K562 (cell line): ENCODE results near the gene HTR1D. TPM values are rescaled to one million over a fixed set of nuclear protein-coding genes. Genes with fewer than 3 reads are reported as not detected.
A peak's percentile ranks its signal among the peaks of the same experiment; 100 is the strongest.

Experiments
- ATAC-seq: fragments of 200-7000 bp; cut with Tn5 transposase; 3 replicates; pipeline ENCODE4 v1.9.1; 2020; ENCODE audit warnings: moderate library complexity
- BruUV-seq: library from RNA; stranded (reverse); fragments of 400-500 nt; replicated peaks from 2 replicates; lab custom pipeline; 2021; lab: Mats Ljungman, UMichigan
- CTCF ChIA-PET: fragments of 300-600 bp; formaldehyde crosslinking; extraction: SDS; loops from one replicate; lab custom pipeline; 2021; ENCODE audit warnings: low intra/inter-chr PET ratio; lab: Yijun Ruan, JAX
- POLR2A ChIA-PET: fragments of 300-600, 350-650 bp; sonication (Branson Sonifier 250); formaldehyde crosslinking; extraction: SDS; loops from one replicate; lab custom pipeline; 2021; ENCODE audit warnings: antibody characterized with exemption, inconsistent platforms; lab: Yijun Ruan, JAX
- DNase-seq, 4 experiments: peaks; one replicate each; pipeline versions ENCODE4 v3.0.0 to v3.0.0-alpha.2; 2011 to 2018; ENCODE audit warnings: low spot score in 3 of 4, mixed read lengths in 3 of 4; ENCODE audit errors: extremely low read depth in 1 of 4
- FAIRE-seq: peaks from 2 replicates; lab custom pipeline; 2011; peaks lifted over from hg19 to GRCh38; lab: Jason Lieb, UNC
- H2AFZ ChIP-seq: 2 replicates; pipeline ENCODE4 v1.6.0; 2011; ENCODE audit warnings: low read depth, low read length, control low read depth, inconsistent platforms
- H3K27ac ChIP-seq: fragments of 200-600 bp; 3 replicates; pipeline ENCODE4 v1.8.0; 2011; ENCODE audit warnings: low read depth, mild to moderate bottlenecking, control low read depth, inconsistent platforms, low read length, moderate library complexity, mixed read lengths; ENCODE audit errors: extremely low read depth
- H3K27me3 ChIP-seq, 2 experiments: fragments of 300-600 bp in 1 of 2; 2 replicates in 1 of 2; 3 replicates in 1 of 2; pipeline versions ENCODE4 v1.6.0 to v1.8.0; 2011; ENCODE audit warnings: inconsistent platforms in 2 of 2, low read length in 2 of 2, mild to moderate bottlenecking in 1 of 2, mixed read lengths in 1 of 2, moderate library complexity in 1 of 2; ENCODE audit not compliant: control insufficient read depth in 2 of 2, insufficient read depth in 2 of 2
- H3K36me3 ChIP-seq: fragments of 300-600 bp; 3 replicates; pipeline ENCODE4 v1.8.0; 2011; ENCODE audit warnings: mild to moderate bottlenecking, low read length, inconsistent platforms; ENCODE audit not compliant: control insufficient read depth, insufficient read depth
- H3K4me1 ChIP-seq, 2 experiments: fragments of 200-600 bp in 1 of 2; replicated peaks in 1 of 2; 2 replicates in 1 of 2; 3 replicates in 1 of 2; pipeline versions ENCODE4 v1.5.1 to v1.8.0; 2011; ENCODE audit warnings: inconsistent platforms in 2 of 2, low read length in 2 of 2, mild to moderate bottlenecking in 1 of 2, mixed read lengths in 1 of 2, moderate library complexity in 1 of 2; ENCODE audit not compliant: control insufficient read depth in 2 of 2, insufficient read depth in 2 of 2
- H3K4me2 ChIP-seq: 2 replicates; pipeline ENCODE4 v1.6.1; 2011; ENCODE audit warnings: low read length, control low read depth, inconsistent platforms, mixed read lengths; ENCODE audit not compliant: insufficient read depth
- H3K4me3 ChIP-seq: fragments of 200-600 bp; sonication (generic), shearing (Covaris generic); 2 replicates; pipeline ENCODE4 v1.5.1; 2016; ENCODE audit warnings: control low read depth, inconsistent platforms
- H3K79me2 ChIP-seq: fragments of 200-600 bp; 3 replicates; pipeline ENCODE4 v1.8.0; 2011; ENCODE audit warnings: low read length, inconsistent platforms; ENCODE audit not compliant: control insufficient read depth, insufficient read depth
- H3K9ac ChIP-seq, 2 experiments: 2 replicates each; pipeline versions ENCODE4 v1.6.0 to v1.6.1; 2011; ENCODE audit warnings: low read depth in 2 of 2, low read length in 2 of 2, control low read depth in 1 of 2, inconsistent platforms in 1 of 2, mild to moderate bottlenecking in 1 of 2, mixed read lengths in 1 of 2; ENCODE audit not compliant: insufficient read depth in 1 of 2
- H3K9me1 ChIP-seq: one replicate; pipeline ENCODE4 v1.6.0; 2011; ENCODE audit warnings: inconsistent platforms, mild to moderate bottlenecking, low read length, moderate library complexity; ENCODE audit not compliant: control insufficient read depth, insufficient read depth
- H3K9me3 ChIP-seq: replicated peaks from 2 replicates; pipeline ENCODE4 v1.5.1; 2011; ENCODE audit warnings: low read depth, low read length, inconsistent platforms; ENCODE audit not compliant: control insufficient read depth, insufficient read depth
- H4K20me1 ChIP-seq: replicated peaks from 2 replicates; pipeline ENCODE4 v1.6.1; 2011; ENCODE audit warnings: low read length, inconsistent platforms, mixed read lengths; ENCODE audit not compliant: control insufficient read depth, insufficient read depth
- ADNP ChIP-seq: fragments of 200-800 bp; sonication (Bioruptor generic); IDR thresholded peaks from 2 replicates; pipeline ENCODE4 v1.6.1; 2016; ENCODE audit warnings: missing genetic modification characterization, missing compliant biosample characterization
- ARID1B ChIP-seq: fragments of 450-650 bp; IDR thresholded peaks from 2 replicates; pipeline ENCODE4 v1.6.1; 2016; ENCODE audit warnings: antibody characterized with exemption, mild to moderate bottlenecking, inconsistent platforms
- BCLAF1 ChIP-seq, 2 experiments: fragments of 450-650 bp in 1 of 2; IDR thresholded peaks; 2 replicates each; pipeline ENCODE4 v1.6.1; 2011 to 2017; ENCODE audit warnings: low read depth in 2 of 2, antibody characterized with exemption in 1 of 2, borderline replicate concordance in 1 of 2, low read length in 1 of 2, mild to moderate bottlenecking in 1 of 2, mixed read lengths in 1 of 2; ENCODE audit not compliant: control insufficient read depth in 1 of 2
- CBFA2T3 ChIP-seq: fragments of 450-650 bp; IDR thresholded peaks from 2 replicates; pipeline ENCODE4 v1.6.1; 2017
- CBX3 ChIP-seq, 2 experiments: IDR thresholded peaks; 1 replicate in 1 of 2; 2 replicates in 1 of 2; pipeline ENCODE4 v1.6.1; 2012; ENCODE audit warnings: inconsistent platforms in 2 of 2, low read length in 2 of 2, borderline replicate concordance in 1 of 2, control low read depth in 1 of 2
- CREB3L1 ChIP-seq: fragments of 450-650 bp; IDR thresholded peaks from 2 replicates; pipeline ENCODE4 v1.6.1; 2014; ENCODE audit warnings: low read depth, mild to moderate bottlenecking, moderate library complexity, borderline replicate concordance
- ELF1 ChIP-seq: fragments of 200-800 bp; sonication (Bioruptor generic); IDR thresholded peaks from 2 replicates; pipeline ENCODE4 v1.6.1; 2016; ENCODE audit warnings: missing genetic modification characterization, missing compliant biosample characterization
- ERF ChIP-seq: fragments of 450-650 bp; formaldehyde crosslinking; IDR thresholded peaks from 2 replicates; pipeline ENCODE4 v1.4.0; 2020; ENCODE audit warnings: mild to moderate bottlenecking, mixed read lengths
- L3MBTL2 ChIP-seq: fragments of 450-650 bp; IDR thresholded peaks from 2 replicates; pipeline ENCODE4 v1.6.1; 2016; ENCODE audit warnings: mild to moderate bottlenecking, moderate library complexity
- MTF1 ChIP-seq: fragments of 250-450 bp; sonication (Bioruptor Pico); IDR thresholded peaks from 2 replicates; pipeline ENCODE4 v1.9.0; 2021; ENCODE audit warnings: moderate library complexity, mild to moderate bottlenecking, inconsistent platforms, borderline replicate concordance
- SMARCE1 ChIP-seq: fragments of 450-650 bp; IDR thresholded peaks from 2 replicates; pipeline ENCODE4 v1.7.1; 2016; ENCODE audit warnings: mild to moderate bottlenecking
- ZNF23 ChIP-seq: fragments of 250-450 bp; sonication (Bioruptor Pico); IDR thresholded peaks from 2 replicates; pipeline ENCODE4 v1.4.0; 2020; ENCODE audit warnings: mild to moderate bottlenecking
- ZNF584 ChIP-seq: fragments of 200-800 bp; sonication (Bioruptor generic); IDR thresholded peaks from 2 replicates; pipeline ENCODE4 v1.6.1; 2016; ENCODE audit warnings: low read depth, mild to moderate bottlenecking, missing genetic modification characterization, missing compliant biosample characterization
- ZNF609 ChIP-seq: sonication (generic); formaldehyde crosslinking; IDR thresholded peaks from 2 replicates; pipeline ENCODE4 v1.8.1; 2023; ENCODE audit warnings: missing genetic modification reagents, mild to moderate bottlenecking, borderline replicate concordance
- WGBS: fragments of 100-300 bp; shearing (Covaris generic); methylation state at CpG from one replicate; pipeline ENCODE4 v1.1.6; 2016; ENCODE audit warnings: low coverage, mixed read lengths; ENCODE audit not compliant: insufficient coverage; ENCODE audit errors: missing lambda C conversion rate; 5-methylcytosine and 5-hydroxymethylcytosine counted together
- in situ Hi-C: fragments of 300-500 bp; cut with MboI; formaldehyde crosslinking; loops from 4 replicates; pipeline ENCODE4 v1.15.0; 2018; ENCODE audit warnings: inconsistent platforms, mixed read lengths
- intact Hi-C: fragments of 100-400 bp; cut with micrococcal nuclease; formaldehyde crosslinking; loops from 2 replicates; pipeline ENCODE4 v1.14.2; 2022
- polyA plus RNA-seq, 8 experiments: library from polyadenylated mRNA; depleted of rRNA in 4 of 8; stranded (reverse) in 5 of 8; unstranded in 3 of 8; fragments of >200 nt; fragmentation: Nextera tagmentation in 2 of 8; fragmentation: Illumina TruSeq in 1 of 8; extraction: Ambion mirVana in 2 of 8; extraction: Trizol in 1 of 8; gene quantifications; 2 replicates each; pipeline versions ENCODE4 v1.2.1 to v1.2.3, GENCODE V29; 2011 to 2014; ENCODE audit warnings: inconsistent platforms in 1 of 8, missing spikeins in 1 of 8
- total RNA-seq, 7 experiments: library from RNA; depleted of rRNA in 6 of 7; stranded (reverse); fragments of >200 nt in 6 of 7; fragmentation: Illumina TruSeq in 2 of 7; extraction: Trizol in 2 of 7; gene quantifications; 2 replicates each; pipeline versions ENCODE4 v1.2.1 to v1.2.3, GENCODE V29; 2011 to 2021; ENCODE audit warnings: low replicate concordance in 1 of 7

Gene HTR1D
- total and polyA plus RNA-seq, 9 of the 15 experiments (the other 6 are each of a cell fraction or from before 2014, with no cell fraction given): 0.03 to 0.09 (median 0.04) TPM; not detected in 4

- Histone ChIP-seq H2AFZ (no peak overlapping the region), H4K20me1 (no peaks in the 10 kb centered on the region), H3K9ac (no peak overlapping the region), H3K9me3 (no peaks in the 10 kb centered on the region), H3K27me3 (peaks cover 0 to 4% of the 10 kb centered on the region in 2 experiments; a peak in 1 of 5 replicates), H3K27ac (no peak overlapping the region), H3K9me1 (no peaks in the 10 kb centered on the region), H3K36me3 (no peaks in the 10 kb centered on the region), H3K4me1 (peaks cover 0 to 4% of the 10 kb centered on the region in 2 experiments; a peak in 2 of 5 replicates), H3K4me2 (no peak overlapping the region), H3K4me3 (no peak overlapping the region), H3K79me2 (no peaks in the 10 kb centered on the region)
- BruUV-seq: no TSS peak
- in situ Hi-C loops: no loop called here
- ChIA-PET CTCF (no interaction called here), POLR2A (interaction anchor here (1.0 kb wide), 1 partner anchor 123 kb away, joined by 3 read pairs; no protein-coding TSS in a partner anchor)
- ATAC-seq: no peak
- WGBS: 5% methylated on average over 2 of the region's 2 CpGs
- intact Hi-C loops: no loop called here
- no peak for DNase-seq
- FAIRE-seq: no peak
- no peak for TF ChIP-seq MTF1
- TF ChIP-seq SMARCE1: no peak
- peak; percentile 69 for TF ChIP-seq ADNP (tag)
- no peak for TF ChIP-seq ZNF584 (CRISPR knock-in tag)
- TF ChIP-seq ERF (CRISPR knock-in tag): no peak
- no peak for TF ChIP-seq CBX3 (IDR thresholded peaks at IDR 0.05; ENCODE audit: borderline replicate concordance in 1 of 2, low read length in 2 of 2)
- no peak for TF ChIP-seq CREB3L1
- TF ChIP-seq L3MBTL2: 0 out of 2 replicates have a peak, but pooled peaks have one; percentile 32
- TF ChIP-seq BCLAF1 (IDR thresholded peaks at IDR 0.05; ENCODE audit: borderline replicate concordance in 1 of 2, control insufficient read depth in 1 of 2, low read depth in 2 of 2, low read length in 1 of 2): no peak
- TF ChIP-seq ARID1B: peak; percentile 55
- TF ChIP-seq ELF1 (tag): no peak
- TF ChIP-seq ZNF609 (CRISPR knock-in tag): no peak
- TF ChIP-seq ZNF23 (CRISPR knock-in tag): no peak
- TF ChIP-seq CBFA2T3: peak; percentile 30
These were observed 20.2 kb upstream of the HTR1D start for GRCh38 chr1:23237508-23237907.
